ENCODE data around the gene CTSD. TPM values are rescaled to one million over a fixed set of nuclear protein-coding genes. Genes with fewer than 3 reads are reported as not detected.

The CTSD gene
- total and polyA plus RNA-seq, 2 experiments from 2014 or later, result 67.1 to 251 TPM

DNA sequence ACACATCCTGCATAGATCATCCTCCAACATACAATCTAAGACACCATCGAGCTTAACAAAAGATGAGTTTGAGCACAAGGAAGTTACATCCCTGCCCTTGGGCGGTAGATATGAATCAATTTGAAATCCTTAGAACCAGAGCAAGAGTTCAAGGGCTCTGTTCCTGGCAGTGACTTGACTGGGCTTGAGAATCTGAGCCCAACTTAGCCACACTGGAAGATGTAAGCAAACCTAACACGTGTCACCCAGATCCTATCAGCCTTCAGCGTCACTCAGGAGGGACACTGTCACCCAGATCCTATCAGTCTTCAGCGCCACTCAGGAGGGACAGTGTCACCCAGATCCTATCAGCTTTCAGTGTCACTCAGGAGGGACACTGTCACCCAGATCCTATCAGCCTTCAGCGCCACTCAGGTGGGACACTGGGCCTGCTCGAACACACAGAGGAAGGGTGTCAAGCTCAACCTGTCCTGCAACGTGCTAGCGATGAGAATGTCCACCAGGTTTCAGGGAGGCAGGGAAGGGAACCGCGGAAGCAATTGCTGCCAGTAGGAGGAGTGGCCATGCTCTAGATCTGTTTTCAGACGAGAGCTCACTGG, 32.8 kb upstream of the CTSD start:
- H3K27ac ChIP-seq (ENCODE audit: low read depth), result no peak overlapping the region
- H3K36me3 Mint-ChIP-seq (ENCODE audit: low read depth), result no peaks in the 10 kb centered on the region
- ATAC-seq, result peak; percentile 76
- H3K4me3 ChIP-seq, result no peak overlapping the region
- no peaks in the 10 kb centered on the region for H3K4me1 Mint-ChIP-seq
- peak; percentile 50 for DNase-seq (ENCODE audit: low spot score)
- H3K4me3 Mint-ChIP-seq, result no peak overlapping the region
- H3K27me3 Mint-ChIP-seq (ENCODE audit: insufficient read depth, low read depth, poor library complexity), result peaks cover 2% of the 10 kb centered on the region
- H2AFZ ChIP-seq, result no peak overlapping the region
- H3K27ac Mint-ChIP-seq, result no peak overlapping the region
- H3K36me3 ChIP-seq (ENCODE audit: insufficient read depth), result no peaks in the 10 kb centered on the region
- no peaks in the 10 kb centered on the region for H4K20me1 ChIP-seq (replicated peaks; ENCODE audit: insufficient read depth)
- no peaks in the 10 kb centered on the region for H3K27me3 ChIP-seq (ENCODE audit: insufficient read depth)
- H3K4me1 ChIP-seq (ENCODE audit: insufficient read depth), result no peaks in the 10 kb centered on the region
- H3F3A ChIP-seq (replicated peaks; ENCODE audit: low read depth), result no peaks in the 10 kb centered on the region
- H3K79me2 ChIP-seq (replicated peaks; ENCODE audit: insufficient read depth), result no peaks in the 10 kb centered on the region
- H3K9me2 ChIP-seq (ENCODE audit: insufficient read depth), result no peaks in the 10 kb centered on the region
- H3K9me3 Mint-ChIP-seq, result no peaks in the 10 kb centered on the region
- H3K4me2 ChIP-seq, result no peak overlapping the region
- no peak for TF ChIP-seq STAT1 (IDR thresholded peaks at IDR 0.05; ENCODE audit: unreplicated experiment)
- TF ChIP-seq, protein P1, sequence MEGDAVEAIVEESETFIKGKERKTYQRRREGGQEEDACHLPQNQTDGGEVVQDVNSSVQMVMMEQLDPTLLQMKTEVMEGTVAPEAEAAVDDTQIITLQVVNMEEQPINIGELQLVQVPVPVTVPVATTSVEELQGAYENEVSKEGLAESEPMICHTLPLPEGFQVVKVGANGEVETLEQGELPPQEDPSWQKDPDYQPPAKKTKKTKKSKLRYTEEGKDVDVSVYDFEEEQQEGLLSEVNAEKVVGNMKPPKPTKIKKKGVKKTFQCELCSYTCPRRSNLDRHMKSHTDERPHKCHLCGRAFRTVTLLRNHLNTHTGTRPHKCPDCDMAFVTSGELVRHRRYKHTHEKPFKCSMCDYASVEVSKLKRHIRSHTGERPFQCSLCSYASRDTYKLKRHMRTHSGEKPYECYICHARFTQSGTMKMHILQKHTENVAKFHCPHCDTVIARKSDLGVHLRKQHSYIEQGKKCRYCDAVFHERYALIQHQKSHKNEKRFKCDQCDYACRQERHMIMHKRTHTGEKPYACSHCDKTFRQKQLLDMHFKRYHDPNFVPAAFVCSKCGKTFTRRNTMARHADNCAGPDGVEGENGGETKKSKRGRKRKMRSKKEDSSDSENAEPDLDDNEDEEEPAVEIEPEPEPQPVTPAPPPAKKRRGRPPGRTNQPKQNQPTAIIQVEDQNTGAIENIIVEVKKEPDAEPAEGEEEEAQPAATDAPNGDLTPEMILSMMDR (conservative IDR thresholded peaks at IDR 0.05; ENCODE audit: low read depth in 2 of 2), result peak in 1 of 2 experiments; percentile 17; a peak in 1 of 4 replicates

DNA sequence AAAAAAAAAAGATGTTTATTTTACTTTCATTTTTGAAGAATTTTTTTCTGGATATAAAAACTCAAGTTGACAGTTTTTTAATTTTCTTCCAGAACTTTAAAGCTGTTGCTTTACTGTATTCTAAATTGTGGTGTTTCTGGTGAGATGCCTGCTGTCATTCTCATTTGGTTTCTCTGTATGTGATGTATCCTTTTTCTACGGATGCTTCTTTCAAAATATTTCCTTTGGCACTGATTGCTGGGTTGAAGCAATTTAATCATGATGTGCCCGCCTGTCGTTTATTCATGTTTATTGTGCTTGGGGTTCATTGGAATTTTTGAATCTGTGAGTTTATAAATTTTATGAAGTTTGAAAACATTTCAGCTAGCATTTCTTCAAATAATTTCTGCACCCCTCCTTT, 29.4 kb upstream of the CTSD start:
- H3K27ac ChIP-seq (ENCODE audit: low read depth), result no peak overlapping the region
- Mint-ChIP-seq H3K9me3 (no peaks in the 10 kb centered on the region), H3K4me3 (no peak overlapping the region), H3K27ac (no peak overlapping the region), H3K36me3 (ENCODE audit: low read depth) (no peaks in the 10 kb centered on the region), H3K27me3 (ENCODE audit: insufficient read depth, low read depth, poor library complexity) (peaks cover 3% of the 10 kb centered on the region), H3K4me1 (no peaks in the 10 kb centered on the region)
- no peaks in the 10 kb centered on the region for H3K36me3 ChIP-seq (ENCODE audit: insufficient read depth)
- H3F3A ChIP-seq (replicated peaks; ENCODE audit: low read depth), result no peaks in the 10 kb centered on the region
- no peak overlapping the region for H3K4me3 ChIP-seq
- ATAC-seq (no peak), DNase-seq (ENCODE audit: low spot score) (no peak)
- H2AFZ ChIP-seq, result no peak overlapping the region
- TF ChIP-seq EZH2 (IDR thresholded peaks at IDR 0.05; ENCODE audit: low read depth, unreplicated experiment), result no peak
- TF ChIP-seq, protein P2, sequence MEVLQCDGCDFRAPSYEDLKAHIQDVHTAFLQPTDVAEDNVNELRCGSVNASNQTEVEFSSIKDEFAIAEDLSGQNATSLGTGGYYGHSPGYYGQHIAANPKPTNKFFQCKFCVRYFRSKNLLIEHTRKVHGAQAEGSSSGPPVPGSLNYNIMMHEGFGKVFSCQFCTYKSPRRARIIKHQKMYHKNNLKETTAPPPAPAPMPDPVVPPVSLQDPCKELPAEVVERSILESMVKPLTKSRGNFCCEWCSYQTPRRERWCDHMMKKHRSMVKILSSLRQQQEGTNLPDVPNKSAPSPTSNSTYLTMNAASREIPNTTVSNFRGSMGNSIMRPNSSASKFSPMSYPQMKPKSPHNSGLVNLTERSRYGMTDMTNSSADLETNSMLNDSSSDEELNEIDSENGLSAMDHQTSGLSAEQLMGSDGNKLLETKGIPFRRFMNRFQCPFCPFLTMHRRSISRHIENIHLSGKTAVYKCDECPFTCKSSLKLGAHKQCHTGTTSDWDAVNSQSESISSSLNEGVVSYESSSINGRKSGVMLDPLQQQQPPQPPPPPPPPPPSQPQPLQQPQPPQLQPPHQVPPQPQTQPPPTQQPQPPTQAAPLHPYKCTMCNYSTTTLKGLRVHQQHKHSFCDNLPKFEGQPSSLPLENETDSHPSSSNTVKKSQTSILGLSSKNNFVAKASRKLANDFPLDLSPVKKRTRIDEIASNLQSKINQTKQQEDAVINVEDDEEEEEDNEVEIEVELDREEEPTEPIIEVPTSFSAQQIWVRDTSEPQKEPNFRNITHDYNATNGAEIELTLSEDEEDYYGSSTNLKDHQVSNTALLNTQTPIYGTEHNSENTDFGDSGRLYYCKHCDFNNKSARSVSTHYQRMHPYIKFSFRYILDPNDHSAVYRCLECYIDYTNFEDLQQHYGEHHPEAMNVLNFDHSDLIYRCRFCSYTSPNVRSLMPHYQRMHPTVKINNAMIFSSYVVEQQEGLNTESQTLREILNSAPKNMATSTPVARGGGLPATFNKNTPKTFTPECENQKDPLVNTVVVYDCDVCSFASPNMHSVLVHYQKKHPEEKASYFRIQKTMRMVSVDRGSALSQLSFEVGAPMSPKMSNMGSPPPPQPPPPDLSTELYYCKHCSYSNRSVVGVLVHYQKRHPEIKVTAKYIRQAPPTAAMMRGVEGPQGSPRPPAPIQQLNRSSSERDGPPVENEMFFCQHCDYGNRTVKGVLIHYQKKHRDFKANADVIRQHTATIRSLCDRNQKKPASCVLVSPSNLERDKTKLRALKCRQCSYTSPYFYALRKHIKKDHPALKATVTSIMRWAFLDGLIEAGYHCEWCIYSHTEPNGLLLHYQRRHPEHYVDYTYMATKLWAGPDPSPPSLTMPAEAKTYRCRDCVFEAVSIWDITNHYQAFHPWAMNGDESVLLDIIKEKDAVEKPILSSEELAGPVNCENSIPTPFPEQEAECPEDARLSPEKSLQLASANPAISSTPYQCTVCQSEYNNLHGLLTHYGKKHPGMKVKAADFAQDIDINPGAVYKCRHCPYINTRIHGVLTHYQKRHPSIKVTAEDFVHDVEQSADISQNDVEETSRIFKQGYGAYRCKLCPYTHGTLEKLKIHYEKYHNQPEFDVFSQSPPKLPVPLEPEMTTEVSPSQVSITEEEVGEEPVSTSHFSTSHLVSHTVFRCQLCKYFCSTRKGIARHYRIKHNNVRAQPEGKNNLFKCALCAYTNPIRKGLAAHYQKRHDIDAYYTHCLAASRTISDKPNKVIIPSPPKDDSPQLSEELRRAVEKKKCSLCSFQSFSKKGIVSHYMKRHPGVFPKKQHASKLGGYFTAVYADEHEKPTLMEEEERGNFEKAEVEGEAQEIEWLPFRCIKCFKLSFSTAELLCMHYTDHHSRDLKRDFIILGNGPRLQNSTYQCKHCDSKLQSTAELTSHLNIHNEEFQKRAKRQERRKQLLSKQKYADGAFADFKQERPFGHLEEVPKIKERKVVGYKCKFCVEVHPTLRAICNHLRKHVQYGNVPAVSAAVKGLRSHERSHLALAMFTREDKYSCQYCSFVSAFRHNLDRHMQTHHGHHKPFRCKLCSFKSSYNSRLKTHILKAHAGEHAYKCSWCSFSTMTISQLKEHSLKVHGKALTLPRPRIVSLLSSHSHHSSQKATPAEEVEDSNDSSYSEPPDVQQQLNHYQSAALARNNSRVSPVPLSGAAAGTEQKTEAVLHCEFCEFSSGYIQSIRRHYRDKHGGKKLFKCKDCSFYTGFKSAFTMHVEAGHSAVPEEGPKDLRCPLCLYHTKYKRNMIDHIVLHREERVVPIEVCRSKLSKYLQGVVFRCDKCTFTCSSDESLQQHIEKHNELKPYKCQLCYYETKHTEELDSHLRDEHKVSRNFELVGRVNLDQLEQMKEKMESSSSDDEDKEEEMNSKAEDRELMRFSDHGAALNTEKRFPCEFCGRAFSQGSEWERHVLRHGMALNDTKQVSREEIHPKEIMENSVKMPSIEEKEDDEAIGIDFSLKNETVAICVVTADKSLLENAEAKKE (CRISPR knock-in tag; IDR thresholded peaks at IDR 0.05), result no peak
- TF ChIP-seq JUNB (IDR thresholded peaks at IDR 0.05; ENCODE audit: unreplicated experiment), result no peak
- no peak for TF ChIP-seq ETS1 (IDR thresholded peaks at IDR 0.05)
- no peak for TF ChIP-seq CREB1 (CRISPR knock-in tag; IDR thresholded peaks at IDR 0.05; ENCODE audit: low read depth)
- no peak for TF ChIP-seq EZH2phosphoT487 (IDR thresholded peaks at IDR 0.05; ENCODE audit: unreplicated experiment)
- no peak for TF ChIP-seq ZNF114 (CRISPR knock-in tag; IDR thresholded peaks at IDR 0.05)
- no peaks in the 10 kb centered on the region for H3K9me2 ChIP-seq (ENCODE audit: insufficient read depth)
- H3K79me2 ChIP-seq (replicated peaks; ENCODE audit: insufficient read depth), result no peaks in the 10 kb centered on the region
- H3K4me2 ChIP-seq, result no peak overlapping the region
- no peaks in the 10 kb centered on the region for H4K20me1 ChIP-seq (replicated peaks; ENCODE audit: insufficient read depth)
- no peaks in the 10 kb centered on the region for H3K4me1 ChIP-seq (ENCODE audit: insufficient read depth)
- no peaks in the 10 kb centered on the region for H3K27me3 ChIP-seq (ENCODE audit: insufficient read depth)

Data from GM23338 (cell line).